Lower lobe of right lung (tissue), 2 donors: ENCODE measurements around the gene TMSB4X. TPM values are rescaled to one million over a fixed set of nuclear protein-coding genes. Genes with fewer than 3 reads are reported as not detected.

Source experiments
- ATAC-seq, 2 donors: fragments of 200-7000 bp; cut with Tn5 transposase; one replicate each; pipeline ENCODE4 v1.9.1; 2020 to 2022; ENCODE audit warnings: mild to moderate bottlenecking in 2 of 2, moderate library complexity in 2 of 2
- DNase-seq: peaks from one replicate; pipeline ENCODE4 v3.0.0-alpha.2; 2020
- H3K27ac ChIP-seq: fragments of 200-600 bp; one replicate; pipeline ENCODE4 v1.8.0; 2022
- H3K27me3 ChIP-seq: fragments of 200-600 bp; one replicate; pipeline ENCODE4 v1.8.0; 2022; ENCODE audit warnings: low read depth
- H3K36me3 ChIP-seq: fragments of 200-600 bp; one replicate; pipeline ENCODE4 v1.8.0; 2022; ENCODE audit warnings: mild to moderate bottlenecking
- H3K4me1 ChIP-seq: fragments of 200-600 bp; one replicate; pipeline ENCODE4 v1.8.0; 2022
- H3K4me3 ChIP-seq: fragments of 200-600 bp; one replicate; pipeline ENCODE4 v1.8.0; 2022; ENCODE audit warnings: mild to moderate bottlenecking
- H3K9me3 ChIP-seq: fragments of 200-600 bp; one replicate; pipeline ENCODE4 v1.8.0; 2022
- CTCF ChIP-seq: fragments of 200-600 bp; IDR thresholded peaks from one replicate; pipeline ENCODE4 v1.8.0; 2022; ENCODE audit warnings: antibody characterized with exemption, mild to moderate bottlenecking
- intact Hi-C: fragments of 100-400 bp; cut with DNase I; formaldehyde crosslinking; loops from one replicate; pipeline ENCODE4 v1.11.0; 2022
- total RNA-seq: library from RNA; stranded (reverse); fragmentation: NEBNext Ultra II Directional; extraction: Animal tissue kit (Norgen Biotek cat#: 25700); gene quantifications from one replicate; pipeline ENCODE4 v1.2.1, GENCODE V29; 2021
- donor health status: DM: no; HTN: yes; CAD: no; lungs with severe emphysema.

Gene TMSB4X
- total RNA-seq, 1 donor from 2014 or later = 4,922 TPM

DNA sequence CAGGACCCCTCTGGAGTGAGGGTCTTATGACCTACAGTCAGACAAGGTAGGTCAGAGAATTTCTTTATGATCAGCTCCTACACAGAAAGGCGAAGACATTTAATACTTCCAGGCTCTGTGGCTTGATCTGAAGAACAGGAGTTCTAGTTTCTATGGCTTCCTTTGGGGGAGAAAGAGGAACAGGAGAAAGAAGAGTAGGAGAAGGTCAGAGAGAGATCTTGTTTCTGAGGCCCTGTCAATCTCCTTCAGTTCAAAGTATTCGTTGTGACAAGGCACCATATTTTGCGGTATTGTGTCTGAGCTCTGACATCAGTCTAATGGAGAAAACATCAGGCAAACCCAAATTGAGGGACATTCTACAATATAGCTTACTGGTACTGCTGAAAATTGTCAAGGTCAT lies 16.7 kb downstream of the TMSB4X start:
- no peaks in the 10 kb centered on the region for H3K36me3 ChIP-seq
- no peak overlapping the region for H3K27ac ChIP-seq
- ATAC-seq (no peak), DNase-seq (no peak)
- H3K9me3 ChIP-seq = no peaks in the 10 kb centered on the region
- H3K4me1 ChIP-seq = peaks cover 13% of the 10 kb centered on the region
- intact Hi-C loops = no loop called here
- no peak for TF ChIP-seq CTCF
- no peaks in the 10 kb centered on the region for H3K27me3 ChIP-seq
- no peak overlapping the region for H3K4me3 ChIP-seq

DNA sequence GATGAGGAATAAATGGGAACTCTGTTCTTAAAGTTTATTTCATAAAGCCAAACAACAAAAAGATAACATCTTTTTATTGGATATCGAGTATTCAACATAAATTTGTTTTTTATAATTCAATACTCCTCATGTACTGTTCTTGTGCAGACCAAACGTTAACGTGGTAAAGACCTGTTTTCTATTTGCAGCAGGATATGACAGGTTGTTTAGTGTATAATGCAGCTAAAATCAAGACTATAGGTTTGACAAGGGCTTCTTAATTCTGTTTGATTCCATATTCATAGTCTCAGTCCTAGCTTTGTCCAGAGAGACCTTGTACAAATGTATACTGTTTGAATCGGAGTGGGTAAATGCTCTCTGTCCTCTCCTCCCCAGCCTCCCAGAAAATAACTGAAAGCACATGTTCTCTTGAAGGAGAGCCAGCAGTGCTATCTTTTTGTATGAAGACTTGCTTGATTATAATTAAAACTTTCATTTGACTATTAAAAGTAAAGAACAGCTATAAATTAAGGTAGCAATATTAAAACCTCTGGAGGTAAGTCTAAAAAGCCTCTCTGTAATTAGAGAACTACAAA lies 17.7 kb downstream of the TMSB4X start:
- DNase-seq (no peak), ATAC-seq (no peak)
- no peak overlapping the region for H3K4me3 ChIP-seq
- H3K27me3 ChIP-seq = no peaks in the 10 kb centered on the region
- intact Hi-C loops = no loop called here
- H3K27ac ChIP-seq = no peak overlapping the region
- no peaks in the 10 kb centered on the region for H3K36me3 ChIP-seq
- no peak for TF ChIP-seq CTCF
- H3K9me3 ChIP-seq = no peaks in the 10 kb centered on the region
- H3K4me1 ChIP-seq = peaks cover 13% of the 10 kb centered on the region

DNA sequence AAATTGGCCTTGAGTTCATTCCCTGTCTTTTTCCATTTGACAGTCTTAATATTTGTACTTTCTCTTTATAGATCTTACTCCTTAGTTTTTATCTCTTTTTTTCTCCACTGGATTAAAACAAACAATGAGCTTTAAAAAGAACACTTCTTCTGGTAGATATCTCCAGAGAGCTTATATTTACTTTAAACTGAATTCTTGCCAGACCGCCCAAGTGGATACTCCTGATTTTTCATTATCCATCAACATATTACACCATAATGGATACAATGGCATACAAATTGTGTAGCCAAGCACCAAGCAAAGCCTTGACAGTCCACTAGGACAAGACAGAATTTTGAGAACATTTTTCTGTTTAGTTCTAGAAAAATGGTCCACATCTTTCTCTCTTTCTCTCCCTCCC lies 18.9 kb downstream of the TMSB4X start:
- H3K36me3 ChIP-seq = no peaks in the 10 kb centered on the region
- no peaks in the 10 kb centered on the region for H3K9me3 ChIP-seq
- intact Hi-C loops = no loop called here
- ATAC-seq = no peak
- no peak overlapping the region for H3K27ac ChIP-seq
- no peak overlapping the region for H3K4me3 ChIP-seq
- no peak for TF ChIP-seq CTCF
- no peaks in the 10 kb centered on the region for H3K27me3 ChIP-seq
- no peak for DNase-seq
- peaks cover 22% of the 10 kb centered on the region for H3K4me1 ChIP-seq

- no peak overlapping the region for H3K27ac ChIP-seq
- no peaks in the 10 kb centered on the region for H3K27me3 ChIP-seq
- no peaks in the 10 kb centered on the region for H3K36me3 ChIP-seq
- TF ChIP-seq CTCF = no peak
- no peaks in the 10 kb centered on the region for H3K9me3 ChIP-seq
- ATAC-seq = no peak
- no peak overlapping the region for H3K4me3 ChIP-seq
- H3K4me1 ChIP-seq = peaks cover 21% of the 10 kb centered on the region
- intact Hi-C loops = no loop called here
- DNase-seq = no peak
These were observed 19.4 kb downstream of the TMSB4X start for GRCh38 chrX:12994321-12994720.

GRCh38 chrX:12996934-12997435 lies 22.1 kb downstream of the TMSB4X start:
- no peak for TF ChIP-seq CTCF
- Histone ChIP-seq H3K4me3 (no peak overlapping the region), H3K4me1 (peaks cover 27% of the 10 kb centered on the region), H3K27me3 (no peaks in the 10 kb centered on the region), H3K36me3 (no peaks in the 10 kb centered on the region), H3K9me3 (no peaks in the 10 kb centered on the region), H3K27ac (peak overlapping the region; percentile 60)
- no peak for DNase-seq
- intact Hi-C loops = no loop called here
- no peak for ATAC-seq
